Measurements from ENCODE around the gene SESTD1. TPM values are rescaled to one million over a fixed set of nuclear protein-coding genes. Genes with fewer than 3 reads are reported as not detected.
"Not testable (repeated sequence)": the region's sequence is repeated elsewhere in the genome, so short reads cannot be mapped to it uniquely, and the experiment has no call there.

Gene SESTD1
- total RNA-seq, 1 donor from 2014 or later = 15.3 TPM

DNA sequence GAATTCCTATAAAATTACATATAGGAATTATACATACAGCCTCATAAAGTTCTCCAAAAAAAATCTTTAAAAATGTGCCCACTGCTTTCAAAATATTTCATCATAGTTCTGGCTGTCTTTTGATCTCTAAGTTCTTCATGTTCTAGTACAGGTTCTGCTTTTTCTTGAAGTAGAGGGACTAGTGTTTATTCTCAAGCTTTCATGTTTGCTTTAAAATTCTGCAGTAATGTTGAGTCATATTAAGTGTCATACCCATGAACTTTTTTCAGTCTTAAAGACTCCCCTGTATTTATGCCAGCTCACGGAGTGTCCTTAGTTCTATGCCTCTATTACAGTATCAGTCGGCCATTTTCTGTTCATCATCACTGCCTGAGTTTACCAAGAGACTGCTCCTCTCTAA lies 159.9 kb downstream of the SESTD1 start:
- DNase-seq (ENCODE audit: low read depth) (peak; percentile 84), FAIRE-seq (no peak)
- no peak overlapping the region for H3K4me3 ChIP-seq (ENCODE audit: low read depth, low read length)
- TF ChIP-seq, protein P1, sequence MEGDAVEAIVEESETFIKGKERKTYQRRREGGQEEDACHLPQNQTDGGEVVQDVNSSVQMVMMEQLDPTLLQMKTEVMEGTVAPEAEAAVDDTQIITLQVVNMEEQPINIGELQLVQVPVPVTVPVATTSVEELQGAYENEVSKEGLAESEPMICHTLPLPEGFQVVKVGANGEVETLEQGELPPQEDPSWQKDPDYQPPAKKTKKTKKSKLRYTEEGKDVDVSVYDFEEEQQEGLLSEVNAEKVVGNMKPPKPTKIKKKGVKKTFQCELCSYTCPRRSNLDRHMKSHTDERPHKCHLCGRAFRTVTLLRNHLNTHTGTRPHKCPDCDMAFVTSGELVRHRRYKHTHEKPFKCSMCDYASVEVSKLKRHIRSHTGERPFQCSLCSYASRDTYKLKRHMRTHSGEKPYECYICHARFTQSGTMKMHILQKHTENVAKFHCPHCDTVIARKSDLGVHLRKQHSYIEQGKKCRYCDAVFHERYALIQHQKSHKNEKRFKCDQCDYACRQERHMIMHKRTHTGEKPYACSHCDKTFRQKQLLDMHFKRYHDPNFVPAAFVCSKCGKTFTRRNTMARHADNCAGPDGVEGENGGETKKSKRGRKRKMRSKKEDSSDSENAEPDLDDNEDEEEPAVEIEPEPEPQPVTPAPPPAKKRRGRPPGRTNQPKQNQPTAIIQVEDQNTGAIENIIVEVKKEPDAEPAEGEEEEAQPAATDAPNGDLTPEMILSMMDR (IDR thresholded peaks at IDR 0.05; ENCODE audit: insufficient read depth, low read length, severe bottlenecking) = no peak
- H3K27me3 ChIP-seq (ENCODE audit: control insufficient read depth, insufficient read depth, low read length) = no peaks in the 10 kb centered on the region
- peaks cover 1% of the 10 kb centered on the region for H3K36me3 ChIP-seq (ENCODE audit: control insufficient read depth, insufficient read depth, low read length)

- no peak for FAIRE-seq
- TF ChIP-seq, protein P1 (IDR thresholded peaks at IDR 0.05; ENCODE audit: insufficient read depth, low read length, severe bottlenecking) = no peak
- no peak for DNase-seq (ENCODE audit: low read depth)
- no peak overlapping the region for H3K4me3 ChIP-seq (ENCODE audit: low read depth, low read length)
- H3K27me3 ChIP-seq (ENCODE audit: control insufficient read depth, insufficient read depth, low read length) = no peaks in the 10 kb centered on the region
- no peaks in the 10 kb centered on the region for H3K36me3 ChIP-seq (ENCODE audit: control insufficient read depth, insufficient read depth, low read length)
Measured at GRCh38 chr2:179098080-179098689, 166.4 kb downstream of the SESTD1 start.

GRCh38 chr2:179097131-179097530 lies 167.5 kb downstream of the SESTD1 start:
- no peak overlapping the region for H3K4me3 ChIP-seq (ENCODE audit: low read depth, low read length)
- no peak for FAIRE-seq
- no peak for DNase-seq (ENCODE audit: low read depth)
- H3K36me3 ChIP-seq (ENCODE audit: control insufficient read depth, insufficient read depth, low read length) = no peaks in the 10 kb centered on the region
- TF ChIP-seq, protein P1 (IDR thresholded peaks at IDR 0.05; ENCODE audit: insufficient read depth, low read length, severe bottlenecking) = no peak
- H3K27me3 ChIP-seq (ENCODE audit: control insufficient read depth, insufficient read depth, low read length) = no peaks in the 10 kb centered on the region

- Histone ChIP-seq H3K4me3 (ENCODE audit: low read depth, low read length) (no peak overlapping the region), H3K27me3 (ENCODE audit: control insufficient read depth, insufficient read depth, low read length) (no peaks in the 10 kb centered on the region), H3K36me3 (ENCODE audit: control insufficient read depth, insufficient read depth, low read length) (no peaks in the 10 kb centered on the region)
- DNase-seq (ENCODE audit: low read depth) (peak; percentile 49), FAIRE-seq (no peak)
- TF ChIP-seq, protein P1 (IDR thresholded peaks at IDR 0.05; ENCODE audit: insufficient read depth, low read length, severe bottlenecking) = no peak
Measured at GRCh38 chr2:179096090-179096489, 168.5 kb downstream of the SESTD1 start.

DNA sequence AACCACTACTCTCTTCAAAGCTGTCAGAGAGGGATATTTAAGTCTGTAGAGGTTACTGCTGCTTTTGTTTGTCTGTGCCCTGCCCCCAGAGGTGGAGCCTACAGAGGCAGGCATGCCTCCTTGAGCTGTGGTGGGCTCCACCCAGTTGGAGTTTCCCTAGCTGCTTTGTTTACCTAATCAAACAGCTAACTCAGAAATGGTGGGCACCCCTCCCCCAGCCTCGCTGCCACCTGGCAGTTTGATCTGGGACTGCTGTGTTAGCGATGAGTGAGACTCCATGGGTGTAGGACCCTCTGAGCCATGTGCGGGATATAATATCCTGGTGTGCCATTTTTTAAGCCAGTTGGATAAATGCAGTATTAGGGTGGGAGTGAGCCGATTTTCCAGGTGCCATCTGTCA lies 171.7 kb downstream of the SESTD1 start:
- DNase-seq (ENCODE audit: low read depth); H3K4me3 ChIP-seq (ENCODE audit: low read depth, low read length); FAIRE-seq; H3K36me3 ChIP-seq (ENCODE audit: control insufficient read depth, insufficient read depth, low read length); H3K27me3 ChIP-seq (ENCODE audit: control insufficient read depth, insufficient read depth, low read length): not testable (repeated sequence)

DNA sequence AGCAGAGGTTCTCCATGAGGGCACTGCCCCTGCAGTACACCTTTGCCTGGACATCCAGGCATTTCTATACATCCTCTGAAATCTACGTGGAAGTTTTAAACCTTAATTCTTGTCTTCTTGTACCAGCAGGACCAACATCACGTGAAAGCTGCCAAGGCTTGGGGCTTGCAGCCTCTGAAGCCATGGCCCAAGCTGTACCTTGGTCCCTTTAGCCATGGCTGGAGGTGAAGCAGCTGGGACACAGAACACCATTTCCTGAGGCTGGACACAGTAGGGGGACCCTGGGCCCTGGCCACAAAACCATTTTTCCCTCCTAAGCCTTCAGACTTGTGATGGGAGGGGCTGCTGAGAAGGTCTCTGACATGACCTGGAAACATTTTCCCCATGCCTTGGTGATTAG lies 181.9 kb downstream of the SESTD1 start:
- no peak for FAIRE-seq
- TF ChIP-seq, protein P1 (IDR thresholded peaks at IDR 0.05; ENCODE audit: insufficient read depth, low read length, severe bottlenecking) = no peak
- H3K36me3 ChIP-seq (ENCODE audit: control insufficient read depth, insufficient read depth, low read length) = no peaks in the 10 kb centered on the region
- H3K4me3 ChIP-seq (ENCODE audit: low read depth, low read length) = no peak overlapping the region
- no peak for DNase-seq (ENCODE audit: low read depth)
- no peaks in the 10 kb centered on the region for H3K27me3 ChIP-seq (ENCODE audit: control insufficient read depth, insufficient read depth, low read length)

All from bronchial epithelial cell (primary cell).